ENCODE data around the gene NKAIN2.
"Not testable (repeated sequence)": the region's sequence is repeated elsewhere in the genome, so short reads cannot be mapped to it uniquely, and the experiment has no call there.

NKAIN2 gene

DNA sequence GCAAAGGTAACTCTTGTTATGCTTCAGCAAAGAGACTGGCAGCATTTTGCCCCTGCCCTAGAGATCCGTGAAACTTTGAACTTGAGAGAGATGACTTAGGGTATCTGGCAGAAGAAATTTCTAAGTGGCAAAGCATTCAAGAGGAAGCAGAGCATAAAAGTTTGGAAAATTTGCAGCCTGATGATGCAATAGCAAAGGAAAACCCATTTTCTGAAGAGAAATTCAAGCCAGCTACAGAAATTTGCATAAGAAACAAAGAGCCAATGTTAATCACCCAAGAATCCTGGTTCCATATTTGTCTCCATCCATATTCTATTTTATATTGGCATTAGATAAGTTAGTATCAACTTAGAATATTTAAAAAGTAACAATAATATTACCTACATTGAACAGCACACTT lies 934.1 kb downstream of the NKAIN2 start:
- not testable (repeated sequence) for DNase-seq

DNA sequence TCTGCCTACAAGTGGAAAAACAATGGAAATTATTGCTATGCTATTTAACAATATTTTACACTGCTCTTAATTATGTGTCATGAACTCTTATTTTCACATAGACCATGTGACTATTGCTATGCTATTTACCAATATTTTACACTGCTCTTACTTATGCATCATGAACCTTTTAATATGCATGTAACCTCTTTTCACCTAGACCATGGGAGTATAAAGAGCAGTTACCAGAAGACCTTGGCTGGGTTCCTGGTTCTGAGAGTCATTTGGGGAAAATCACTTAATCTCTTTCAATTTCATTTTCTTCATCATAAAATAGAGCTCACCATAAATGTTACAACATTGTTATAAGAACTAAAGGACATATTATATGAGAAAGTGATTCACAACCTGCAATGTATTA lies 934.8 kb downstream of the NKAIN2 start:
- DNase-seq, result no peak

DNA sequence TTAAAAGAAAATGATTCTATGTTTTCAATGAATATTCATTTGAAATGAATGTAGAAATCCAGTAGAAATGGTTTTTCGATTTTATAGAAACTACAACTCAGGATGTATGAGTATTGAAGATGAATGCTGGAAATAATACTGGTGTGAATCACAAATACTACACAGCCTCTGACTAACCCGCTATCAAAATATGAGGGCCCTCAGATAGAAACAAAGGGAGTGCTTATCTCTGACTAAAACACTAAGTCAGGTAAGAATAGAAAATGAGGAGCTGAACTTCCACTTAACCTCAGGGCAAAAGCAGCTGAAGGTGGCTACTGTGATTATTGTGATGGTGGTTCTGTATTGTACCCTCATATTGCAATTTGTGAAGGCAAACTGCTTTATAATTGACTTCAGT lies 937.7 kb downstream of the NKAIN2 start:
- DNase-seq, result no peak

DNA sequence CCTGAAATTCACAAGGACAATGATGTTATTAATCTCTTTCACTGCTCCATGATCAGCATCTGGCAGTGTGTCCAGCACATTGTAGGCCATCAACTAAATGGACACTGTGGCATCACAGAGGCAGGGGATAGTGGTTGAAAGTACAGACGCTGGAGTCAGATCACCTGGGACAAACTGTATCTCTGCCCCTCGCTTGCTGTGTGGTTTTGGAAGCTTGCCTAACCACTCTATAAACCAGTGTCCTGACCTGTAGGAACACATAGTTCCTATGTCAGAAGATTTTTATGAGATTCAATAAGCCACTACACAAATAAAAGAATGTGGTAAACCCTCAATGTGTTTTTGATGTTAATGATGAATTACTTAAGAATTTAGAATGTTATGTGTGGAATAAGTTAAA lies 939.3 kb downstream of the NKAIN2 start:
- no peak for DNase-seq

DNA sequence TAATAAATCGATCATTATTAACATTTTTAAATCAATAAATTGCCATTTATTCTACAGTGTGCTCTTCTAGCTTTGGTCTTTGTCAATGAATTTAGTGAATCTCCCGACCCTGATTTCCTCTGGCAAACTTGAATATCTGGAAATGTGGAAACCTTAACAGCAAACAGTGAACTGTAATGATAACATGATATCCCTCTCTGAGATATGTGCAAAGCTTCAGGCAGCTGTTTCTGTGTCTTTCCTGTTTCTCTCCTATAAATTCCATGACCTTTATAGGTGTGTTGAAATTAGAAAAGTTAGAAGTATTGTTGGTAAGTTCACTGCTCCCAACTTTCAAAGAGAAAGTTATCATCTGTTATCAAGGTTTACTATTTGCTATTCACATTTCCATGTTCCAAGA lies 939.8 kb downstream of the NKAIN2 start:
- DNase-seq, result no peak

DNA sequence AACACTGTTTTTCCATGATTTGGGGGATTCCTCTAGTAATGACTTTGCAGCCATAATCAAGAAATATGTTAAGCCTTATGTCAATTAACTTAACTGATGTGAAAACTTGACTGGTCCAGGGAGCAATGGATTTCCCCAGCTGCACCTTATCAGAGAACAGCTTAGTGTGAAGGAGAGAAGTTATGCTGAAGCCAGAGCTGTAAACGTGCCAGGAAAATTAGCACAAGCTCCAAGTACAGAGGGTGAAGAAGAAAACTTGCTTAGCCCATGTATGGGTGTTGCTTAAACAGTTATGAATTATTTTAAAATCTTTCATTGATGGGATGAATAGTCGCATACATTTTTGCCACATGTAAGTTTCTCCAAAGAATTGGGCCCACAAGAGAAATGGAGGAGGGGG lies 943.7 kb downstream of the NKAIN2 start:
- no peak for DNase-seq

DNA sequence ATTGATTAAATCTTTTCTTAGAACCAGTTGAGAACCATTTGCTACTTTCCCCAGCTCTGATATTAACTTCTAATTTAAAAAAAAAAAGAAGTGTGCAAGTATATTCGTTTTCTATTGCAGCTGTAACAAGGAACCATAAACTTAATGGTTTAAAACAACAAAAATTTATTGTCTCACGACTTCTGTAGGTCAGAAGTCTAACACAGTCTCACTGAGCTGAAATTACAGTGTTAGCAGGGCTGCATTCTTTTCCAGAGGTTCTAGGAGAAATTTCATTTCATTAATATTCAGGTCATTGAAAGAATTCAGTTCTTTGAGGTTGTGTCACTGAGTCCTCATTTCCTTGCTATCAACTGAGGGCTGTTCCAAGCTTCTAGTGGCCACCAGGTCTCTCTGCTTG lies 945.1 kb downstream of the NKAIN2 start:
- DNase-seq, result no peak

DNA sequence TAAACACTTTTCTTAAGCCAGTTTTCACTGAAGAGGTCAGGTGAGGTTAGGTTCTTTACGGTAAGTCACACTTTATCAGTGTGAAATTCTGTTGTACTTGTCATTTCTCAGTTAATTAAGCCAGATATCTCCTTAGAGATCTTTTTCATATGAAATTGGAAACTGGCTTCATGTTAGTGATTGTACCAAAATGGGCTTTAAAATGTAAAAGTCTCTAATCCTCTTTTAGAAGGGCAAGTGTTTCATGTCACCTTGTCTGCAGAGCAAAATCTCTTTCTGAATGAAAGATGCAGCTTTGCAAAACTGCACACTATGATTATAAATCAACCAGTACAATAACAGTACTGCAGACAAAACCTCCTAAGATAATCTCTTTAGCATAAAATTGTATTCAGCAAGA lies 949.3 kb downstream of the NKAIN2 start:
- no peak for DNase-seq

DNA sequence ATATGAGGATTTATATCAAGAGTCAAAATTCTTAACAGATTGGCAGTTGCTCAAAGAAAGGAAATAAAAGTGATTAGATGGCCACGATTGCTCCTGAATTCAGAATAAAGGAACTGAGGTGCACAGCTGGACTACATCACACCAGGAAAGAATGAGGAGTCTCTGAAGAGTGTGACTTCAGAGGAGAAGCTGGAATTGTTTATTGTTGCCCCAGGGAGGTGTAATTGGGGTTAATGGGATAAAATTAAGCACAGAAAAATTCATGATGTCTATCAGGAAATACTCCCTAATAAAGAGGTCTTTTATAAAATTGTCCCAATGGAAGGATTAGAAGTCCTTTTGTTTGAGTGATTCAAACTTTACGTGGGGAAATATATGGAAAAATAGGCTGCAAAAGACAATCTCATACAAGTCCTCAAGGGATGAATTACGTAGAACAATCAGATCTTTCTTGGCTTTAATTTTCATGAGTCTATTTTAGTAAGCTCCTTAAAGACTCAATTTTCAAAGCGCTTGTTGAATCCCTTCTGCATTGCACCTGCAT lies 950.0 kb downstream of the NKAIN2 start:
- DNase-seq, result no peak

DNA sequence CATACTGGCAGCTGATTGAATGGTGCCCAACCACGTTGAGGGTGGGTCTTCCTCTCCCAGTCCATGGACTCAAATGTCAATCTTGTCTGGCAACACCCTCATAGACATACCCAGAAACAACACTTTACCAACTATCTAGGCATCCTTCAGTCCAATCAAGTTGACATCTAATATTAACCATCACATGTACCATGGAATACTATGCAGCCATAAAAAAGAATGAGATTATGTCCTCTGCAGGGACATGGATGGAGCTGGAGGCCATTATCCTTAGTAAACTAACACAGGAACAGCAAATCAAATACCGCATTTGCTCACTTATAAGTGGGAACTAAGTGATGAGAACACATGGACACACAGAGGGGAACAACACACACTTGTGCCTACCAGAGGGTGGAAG lies 951.7 kb downstream of the NKAIN2 start:
- DNase-seq, result no peak

DNA sequence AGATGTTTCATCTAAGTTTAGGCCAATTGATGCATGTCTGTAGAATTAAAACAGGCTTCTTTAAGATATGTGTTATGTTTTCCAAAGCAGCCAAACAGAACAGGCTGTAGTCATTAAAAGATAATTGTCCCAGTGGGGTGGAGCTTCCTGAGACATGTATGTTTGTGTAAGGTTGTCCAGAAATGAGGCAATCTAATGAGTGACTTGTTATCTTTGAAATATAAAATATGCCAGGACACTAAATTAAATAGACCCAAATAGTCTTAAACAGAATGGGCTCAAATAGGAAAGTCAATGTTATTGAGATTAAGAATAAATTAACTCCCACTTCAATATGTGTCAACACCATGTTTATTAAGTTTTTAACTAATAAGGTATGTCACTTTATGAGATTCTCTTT lies 953.9 kb downstream of the NKAIN2 start:
- DNase-seq, result no peak

DNA sequence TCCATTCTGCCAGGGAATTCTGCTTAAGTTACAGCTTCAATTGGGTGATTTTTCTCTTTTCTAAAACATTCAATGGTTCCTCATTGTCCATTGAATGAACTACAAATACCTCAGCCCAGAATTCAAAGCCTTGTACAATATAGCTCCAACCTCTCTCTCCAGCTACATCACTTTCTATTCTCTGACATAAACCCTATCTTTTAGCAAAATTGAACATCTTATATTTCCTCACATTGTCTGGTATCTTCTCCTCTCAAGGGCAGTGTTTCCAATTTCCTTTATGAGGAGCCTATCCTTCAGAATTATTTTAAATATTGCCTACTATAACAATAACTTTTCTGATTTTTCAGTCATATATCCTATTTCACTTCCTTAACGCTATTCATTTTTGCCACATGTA lies 955.0 kb downstream of the NKAIN2 start:
- DNase-seq, result no peak

DNA sequence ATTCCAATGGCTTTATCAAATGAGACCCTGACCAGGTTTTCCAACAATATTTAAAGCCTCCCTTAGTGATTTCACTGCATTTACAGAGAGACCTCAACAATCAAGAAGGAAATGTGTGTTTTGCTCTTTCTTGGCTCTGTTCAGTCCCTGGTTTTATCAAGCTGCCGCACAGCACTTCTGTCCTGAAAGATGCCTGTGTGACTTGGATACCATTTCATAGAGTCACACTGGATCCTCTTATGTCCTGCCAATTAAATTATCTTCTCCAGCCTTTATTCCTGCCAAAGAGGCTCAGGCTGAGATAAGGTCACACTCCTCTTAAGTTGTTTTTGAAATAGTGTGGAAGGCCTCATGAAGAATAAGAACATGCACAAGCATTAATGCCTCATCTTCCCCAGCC lies 961.6 kb downstream of the NKAIN2 start:
- DNase-seq, result no peak

DNA sequence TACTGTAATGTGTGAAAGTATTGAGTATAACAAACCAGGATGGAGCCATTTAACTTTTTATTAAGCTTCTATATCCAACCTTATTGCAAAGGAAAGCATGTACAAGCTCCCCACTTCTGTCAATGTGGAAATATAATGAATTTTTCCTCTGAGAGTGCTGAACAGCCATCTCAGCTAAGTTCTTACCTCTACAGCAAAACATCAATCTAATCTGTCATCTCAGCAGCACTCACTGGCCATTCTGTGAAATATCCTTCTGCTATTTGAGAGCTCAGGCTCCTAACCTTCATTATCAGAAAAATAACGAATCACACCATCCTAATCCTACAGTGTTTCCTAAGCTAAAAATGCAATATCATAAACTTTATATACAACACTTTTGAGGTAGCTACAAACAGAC lies 964.6 kb downstream of the NKAIN2 start:
- DNase-seq, result no peak

DNA sequence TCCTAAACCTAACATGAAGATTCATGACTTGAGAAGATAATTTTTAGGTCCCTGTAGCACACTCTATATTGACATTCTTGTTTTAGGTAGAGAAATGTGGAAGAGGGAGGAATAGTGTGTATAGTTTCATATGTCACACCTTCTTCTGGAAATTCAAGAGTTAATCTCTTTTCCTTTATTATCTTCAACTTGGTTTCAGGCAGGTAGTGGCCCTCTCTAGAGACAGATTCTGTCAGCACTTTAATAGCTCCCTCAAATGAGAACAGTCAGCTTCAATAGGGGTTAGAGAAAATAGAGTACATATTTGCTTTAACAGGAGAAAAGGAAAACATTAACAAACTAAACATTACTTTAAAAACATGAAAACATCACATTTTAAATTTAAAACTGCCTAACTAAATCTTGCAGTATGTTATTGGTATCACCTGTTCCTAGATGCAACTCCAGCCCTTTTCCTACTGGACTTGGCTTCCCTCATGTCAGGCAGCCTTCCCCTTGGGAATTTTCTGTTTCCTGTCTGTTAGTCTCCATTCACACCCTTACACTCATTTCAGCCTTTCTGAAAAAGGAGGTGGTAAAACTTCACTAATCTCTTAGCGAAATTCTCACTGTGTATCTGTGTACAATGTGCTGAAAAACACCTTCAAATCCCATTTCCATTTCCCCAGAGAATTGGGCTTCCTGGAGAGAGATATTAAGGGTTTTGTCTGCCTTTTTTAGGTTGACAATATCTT lies 966.3 kb downstream of the NKAIN2 start:
- DNase-seq, result no peak

DNA sequence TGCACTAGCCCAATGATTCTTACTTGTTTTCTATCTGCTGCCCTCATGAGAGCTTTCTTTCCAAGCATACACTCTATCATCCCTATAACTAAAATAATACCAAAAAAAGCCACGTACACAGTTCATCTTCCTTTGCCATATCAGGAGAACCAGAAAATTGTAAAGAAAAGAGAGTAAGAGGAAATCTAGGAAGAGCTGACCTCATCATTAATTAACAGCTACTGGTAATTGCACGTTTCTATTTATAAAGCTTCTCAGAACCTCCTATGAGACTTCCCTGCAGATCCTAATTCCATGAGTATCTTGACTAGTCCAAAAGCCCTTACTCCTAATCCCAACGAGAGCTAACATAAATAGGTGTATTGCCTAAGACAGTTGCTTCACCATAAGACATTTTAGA lies 967.1 kb downstream of the NKAIN2 start:
- no peak for DNase-seq

DNA sequence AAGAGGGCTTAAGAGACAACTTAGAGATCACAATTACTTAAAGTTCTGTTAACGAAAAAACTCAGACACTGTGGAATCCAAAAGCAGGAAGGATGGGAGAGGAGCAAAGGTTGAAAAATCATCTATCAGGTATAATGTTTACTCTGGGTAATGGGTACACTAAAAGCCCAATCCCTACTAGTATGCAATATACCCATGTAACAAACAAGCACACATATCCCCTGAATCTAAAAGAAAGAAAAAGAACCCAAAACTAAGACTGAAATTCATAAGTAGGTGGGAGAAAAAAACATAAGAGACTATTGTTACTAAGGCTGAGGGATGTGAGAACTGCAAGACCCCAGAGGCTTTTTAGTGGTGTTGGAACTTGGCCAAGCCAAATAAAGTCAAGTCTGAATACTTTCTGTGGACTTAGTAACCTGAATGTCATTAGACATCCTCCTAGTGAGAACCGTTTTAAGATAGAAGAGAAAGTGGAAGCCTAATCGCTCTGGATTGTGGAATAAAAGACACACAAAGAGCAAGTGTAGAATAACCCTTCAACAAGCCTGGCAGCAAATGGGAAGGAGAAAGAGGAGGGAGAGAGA lies 969.2 kb downstream of the NKAIN2 start:
- DNase-seq, result no peak

DNA sequence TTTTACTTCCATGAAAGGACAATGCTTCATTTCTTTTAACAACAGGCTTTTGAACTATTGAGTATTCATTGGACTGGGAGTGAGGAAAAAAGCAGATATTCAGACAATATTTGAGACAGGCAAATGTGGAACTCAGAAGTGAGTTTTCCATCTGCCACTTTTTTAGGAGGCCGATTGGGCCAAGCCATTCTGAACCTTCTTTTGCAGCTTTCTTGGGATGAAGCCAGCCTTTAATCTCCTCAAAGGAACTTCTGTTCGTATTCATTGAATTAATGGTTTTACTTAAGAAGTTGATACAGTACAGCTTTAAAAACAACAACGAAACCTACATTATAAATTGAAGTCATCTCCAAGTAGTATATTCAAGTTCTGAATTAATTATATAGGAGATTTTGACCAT lies 971.5 kb downstream of the NKAIN2 start:
- no peak for DNase-seq

DNA sequence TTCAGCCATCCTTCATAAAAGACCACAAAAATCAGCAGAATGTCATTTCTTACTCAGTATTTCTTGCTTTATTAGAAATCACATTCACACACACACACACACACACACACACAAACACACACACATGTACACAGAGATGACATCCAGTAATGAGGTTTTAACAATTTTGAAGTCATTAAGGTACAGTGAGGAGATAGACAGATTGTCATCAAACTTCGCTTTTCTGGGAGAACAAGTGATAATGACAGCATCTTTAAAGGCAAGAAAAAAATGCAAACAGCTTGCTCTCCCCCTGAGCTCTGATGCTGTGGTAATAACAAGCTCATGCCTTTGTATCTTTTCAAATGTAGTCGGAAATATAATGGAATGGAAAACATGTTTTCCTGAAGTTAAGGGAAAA lies 974.2 kb downstream of the NKAIN2 start:
- DNase-seq, result no peak

DNA sequence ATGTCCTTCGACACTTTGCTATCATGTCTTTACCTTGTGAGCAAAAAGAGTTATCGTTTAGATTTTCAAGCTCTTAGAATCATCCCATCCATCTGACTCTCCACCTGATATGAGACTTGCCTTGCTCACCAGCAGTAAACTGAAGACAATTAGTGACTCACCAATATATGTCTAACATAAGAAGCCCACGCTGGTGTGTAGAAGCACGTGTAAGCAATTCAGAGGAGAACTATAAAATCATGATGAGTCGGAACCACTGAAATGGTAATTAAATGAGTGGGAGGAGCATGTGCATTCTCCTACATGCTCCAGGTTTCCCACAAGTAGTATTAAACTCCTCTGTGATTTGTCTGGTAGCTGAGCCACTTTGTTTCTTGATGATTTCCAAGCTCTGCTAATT lies 977.0 kb downstream of the NKAIN2 start:
- DNase-seq, result no peak

DNA sequence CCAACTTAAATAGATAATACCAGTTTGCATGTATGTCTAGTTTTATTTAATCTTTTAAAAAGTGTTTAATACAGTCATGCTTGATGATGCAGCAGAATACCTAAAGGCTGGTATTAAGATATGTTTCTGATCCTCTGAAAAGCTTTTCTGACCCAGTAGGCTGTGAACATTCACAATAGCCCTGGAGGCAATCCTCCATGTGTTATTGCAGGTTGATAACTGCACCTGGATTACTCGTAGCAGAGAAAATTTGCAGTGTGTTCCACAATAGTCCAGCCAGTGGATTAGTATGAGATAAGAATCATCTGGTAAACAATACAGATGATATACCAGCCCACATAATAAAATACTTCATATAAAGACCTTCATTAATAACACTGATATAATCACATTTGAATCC lies 979.7 kb downstream of the NKAIN2 start:
- DNase-seq, result no peak

DNA sequence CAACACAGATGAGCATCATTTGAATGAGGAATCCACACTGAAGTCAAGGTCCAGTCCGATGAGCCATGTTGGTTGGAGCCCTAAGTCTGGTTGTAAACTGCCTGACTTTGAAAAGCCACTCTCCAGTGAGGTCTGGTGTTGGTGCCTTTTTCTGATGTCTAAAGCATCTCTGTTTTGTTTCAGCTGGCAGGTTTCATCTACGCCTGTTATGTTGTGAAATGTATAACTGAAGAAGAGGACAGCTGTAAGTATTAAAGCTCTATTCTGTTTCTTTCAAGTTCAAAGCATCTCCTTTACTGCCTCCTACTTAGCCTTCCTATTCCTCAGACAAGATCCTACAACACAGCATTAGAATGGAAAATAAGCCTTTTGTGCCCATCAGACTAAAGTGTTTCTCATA lies 987.5 kb downstream of the NKAIN2 start:
- no peak for DNase-seq

DNA sequence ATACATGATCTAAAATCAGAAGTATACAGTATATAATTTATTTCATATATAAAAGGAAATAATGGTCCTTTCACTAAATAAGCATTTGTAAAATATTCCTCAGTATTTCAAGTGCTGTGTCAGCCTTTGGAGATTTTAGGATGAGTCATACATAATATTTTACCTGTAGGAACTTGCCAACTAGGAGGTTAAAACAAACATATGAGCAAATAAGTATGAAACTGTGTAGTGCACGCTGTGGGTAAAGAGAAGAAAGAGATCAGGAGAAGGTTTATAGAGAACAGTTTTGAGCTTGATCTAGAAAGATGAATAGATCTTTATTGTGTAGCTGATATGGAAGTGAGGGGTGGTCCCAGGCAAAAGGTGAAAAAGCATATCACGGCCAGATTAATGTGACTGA lies 988.7 kb downstream of the NKAIN2 start:
- no peak for DNase-seq

DNA sequence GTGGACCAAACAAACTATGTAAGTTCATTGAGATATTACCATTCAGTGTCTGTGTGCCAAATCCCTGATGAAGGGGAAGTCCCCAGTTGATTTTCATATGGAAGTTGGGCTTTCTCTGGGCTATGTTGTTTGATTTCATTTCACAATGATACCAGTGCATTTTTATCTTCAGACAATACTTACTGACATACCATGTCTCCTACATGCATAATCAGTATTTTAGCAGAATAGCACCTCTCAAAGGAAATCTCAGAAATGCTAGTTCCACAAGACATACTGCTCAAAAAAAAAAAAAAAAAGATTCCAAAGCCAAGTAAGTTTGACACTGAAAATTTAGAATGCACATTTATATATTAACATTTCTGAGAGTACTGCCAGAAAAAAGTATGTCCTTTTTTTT lies 989.7 kb downstream of the NKAIN2 start:
- no peak for DNase-seq
